Measurements from ENCODE around the gene SLC41A2. TPM values are rescaled to one million over a fixed set of nuclear protein-coding genes. Genes with fewer than 3 reads are reported as not detected.

Gene SLC41A2
- total and polyA plus RNA-seq, 11 donors, result 0.30 to 12.8 (median 3.5) TPM

- no peak overlapping the region for H3K27ac ChIP-seq
- H3K9me3 ChIP-seq, result peaks cover 0 to 3% (median 0%) of the 10 kb centered on the region in 12 donors
- ATAC-seq (no peak), DNase-seq (no peak)
- no peaks in the 10 kb centered on the region for H3K36me3 ChIP-seq
- no peaks in the 10 kb centered on the region for H3K27me3 ChIP-seq
- no peaks in the 10 kb centered on the region for H3K4me1 ChIP-seq
- intact Hi-C loops (cut with DNase I), result no loop called here
- no peak overlapping the region for H3K4me3 ChIP-seq
- 49 to 65% (median 53%) methylated on average over 3 of the region's 3 CpGs for WGBS, 4 donors
- no peak for TF ChIP-seq POLR2A (IDR thresholded peaks at IDR 0.05)
- TF ChIP-seq CTCF (IDR thresholded peaks at IDR 0.05), result no peak
These were observed 19.7 kb downstream of the SLC41A2 start for GRCh38 chr12:104938371-104938770.

DNA sequence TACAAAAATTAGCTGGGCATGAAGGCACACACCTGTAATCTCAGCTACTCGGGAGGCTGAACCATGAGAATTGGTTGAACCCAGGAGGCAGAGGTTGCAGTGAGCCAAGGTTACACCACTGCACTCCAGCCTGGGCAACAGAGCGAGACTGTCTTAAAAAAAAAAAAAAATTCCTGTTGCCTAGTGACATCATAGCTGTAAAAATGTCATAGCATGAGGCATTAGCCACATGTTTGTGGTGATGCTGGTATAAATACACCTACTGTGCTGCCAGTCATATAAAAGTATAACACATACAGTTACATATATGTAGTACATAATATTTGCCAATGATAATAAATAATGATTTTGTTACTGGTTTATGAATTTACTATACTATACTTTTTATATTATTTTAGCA lies 22.2 kb downstream of the SLC41A2 start:
- Histone ChIP-seq H3K27me3 (no peaks in the 10 kb centered on the region), H3K4me1 (no peaks in the 10 kb centered on the region), H3K9me3 (no peaks in the 10 kb centered on the region), H3K36me3 (no peaks in the 10 kb centered on the region), H3K4me3 (no peak overlapping the region), H3K27ac (no peak overlapping the region)
- WGBS, 4 donors, result 92 to 98% (median 94%) methylated on average over 2 of the region's 2 CpGs
- intact Hi-C loops (cut with DNase I), result no loop called here
- no peak for TF ChIP-seq CTCF (IDR thresholded peaks at IDR 0.05)
- DNase-seq (no peak), ATAC-seq (no peak)

- 53 to 84% (median 65%) methylated on average over 3 of the region's 3 CpGs for WGBS, 4 donors
- ATAC-seq (no peak), DNase-seq (no peak)
- Histone ChIP-seq H3K27ac (no peak overlapping the region), H3K27me3 (no peaks in the 10 kb centered on the region), H3K4me1 (no peaks in the 10 kb centered on the region), H3K9me3 (no peaks in the 10 kb centered on the region), H3K36me3 (no peaks in the 10 kb centered on the region), H3K4me3 (no peak overlapping the region)
- intact Hi-C loops (cut with DNase I), result no loop called here
- TF ChIP-seq POLR2A (IDR thresholded peaks at IDR 0.05) (no peak), CTCF (IDR thresholded peaks at IDR 0.05) (no peak)
These were observed 24.3 kb downstream of the SLC41A2 start for GRCh38 chr12:104933778-104934177.

DNA sequence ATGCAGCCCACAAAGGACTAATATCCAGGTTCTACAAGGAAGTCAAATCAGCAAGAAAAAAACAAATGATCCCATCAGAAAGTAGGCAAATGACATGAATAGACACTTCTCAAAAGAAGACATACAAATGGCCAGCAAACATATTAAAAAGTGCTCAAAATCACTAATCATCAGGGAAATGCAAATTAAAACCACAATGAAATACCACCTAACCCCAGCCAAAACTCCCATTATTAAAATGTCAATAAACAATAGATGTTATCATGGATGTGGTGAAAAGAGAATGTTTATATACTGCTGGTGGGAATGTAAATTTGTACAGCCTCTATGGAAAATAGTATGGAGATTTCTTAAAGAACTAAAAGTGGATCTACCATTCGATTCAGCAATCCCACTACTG lies 25.0 kb downstream of the SLC41A2 start:
- 68 to 83% (median 79%) methylated on average over 1 of the region's 1 CpG for WGBS, 4 donors
- no peaks in the 10 kb centered on the region for H3K27me3 ChIP-seq
- intact Hi-C loops (cut with DNase I), result no loop called here
- ATAC-seq (no peak), DNase-seq (no peak)
- TF ChIP-seq POLR2A (IDR thresholded peaks at IDR 0.05), result no peak
- TF ChIP-seq CTCF (IDR thresholded peaks at IDR 0.05), result no peak
- H3K9me3 ChIP-seq, result no peaks in the 10 kb centered on the region
- no peaks in the 10 kb centered on the region for H3K4me1 ChIP-seq
- H3K4me3 ChIP-seq, result no peak overlapping the region
- H3K36me3 ChIP-seq, result no peaks in the 10 kb centered on the region
- H3K27ac ChIP-seq, result no peak overlapping the region

Measured in heart left ventricle (tissue), 16 donors.